CD8-positive, alpha-beta memory T cell (primary cell): Measurements from ENCODE around the gene ULK4. TPM values are rescaled to one million over a fixed set of nuclear protein-coding genes. Genes with fewer than 3 reads are reported as not detected.
A peak's percentile ranks its signal among the peaks of the same experiment; 100 is the strongest.

Source experiments
- CTCF ChIA-PET: fragments of 350-600 bp; sonication (Branson Sonifier 250); formaldehyde crosslinking; loops from one replicate; lab custom pipeline; 2021; ENCODE audit warnings: antibody characterized with exemption; lab: Charles Lee
- POLR2A ChIA-PET: fragments of 350-600 bp; sonication (Branson Sonifier 250); formaldehyde crosslinking; loops from one replicate; lab custom pipeline; 2021; ENCODE audit warnings: antibody characterized with exemption; lab: Charles Lee
- DNase-seq, 5 donors: peaks; one replicate each; pipeline versions ENCODE4 v3.0.0 to v3.0.0-alpha.2; 2020 to 2022; ENCODE audit warnings: mixed read lengths in 1 of 5
- H3K27ac ChIP-seq: one replicate; pipeline ENCODE4 v1.7.0; 2013; ENCODE audit warnings: low read depth, mild to moderate bottlenecking, low read length, moderate library complexity
- H3K27me3 ChIP-seq: 2 replicates; pipeline ENCODE4 v1.7.0; 2013; ENCODE audit warnings: low read length, mild to moderate bottlenecking; ENCODE audit not compliant: insufficient read depth, poor library complexity, severe bottlenecking
- H3K36me3 ChIP-seq: 2 replicates; pipeline ENCODE4 v1.7.0; 2013; ENCODE audit warnings: mild to moderate bottlenecking, low read length, moderate library complexity; ENCODE audit not compliant: insufficient read depth
- H3K4me1 ChIP-seq: 2 replicates; pipeline ENCODE4 v1.7.0; 2013; ENCODE audit warnings: mild to moderate bottlenecking, low read length, moderate library complexity; ENCODE audit not compliant: insufficient read depth
- H3K4me3 ChIP-seq: 2 replicates; pipeline ENCODE4 v1.7.0; 2013; ENCODE audit warnings: mild to moderate bottlenecking, low read length
- H3K9me3 ChIP-seq: 2 replicates; pipeline ENCODE4 v1.7.0; 2013; ENCODE audit warnings: mild to moderate bottlenecking, low read length
- H3K27ac Mint-ChIP-seq, 8 donors: one replicate each; pipeline ENCODE4 v1.8.0; 2020 to 2021; ENCODE audit warnings: mixed read lengths in 8 of 8, mild to moderate bottlenecking in 6 of 8, inconsistent platforms in 3 of 8, moderate library complexity in 3 of 8
- H3K27me3 Mint-ChIP-seq, 2 donors: one replicate each; pipeline ENCODE4 v1.8.0; 2020 to 2021; ENCODE audit warnings: mixed read lengths in 2 of 2, mild to moderate bottlenecking in 1 of 2, moderate library complexity in 1 of 2
- H3K36me3 Mint-ChIP-seq, 3 donors: one replicate each; pipeline ENCODE4 v1.8.0; 2020 to 2021; ENCODE audit warnings: mixed read lengths in 3 of 3, inconsistent platforms in 1 of 3, mild to moderate bottlenecking in 1 of 3
- H3K4me1 Mint-ChIP-seq, 3 donors: one replicate each; pipeline ENCODE4 v1.8.0; 2020 to 2021; ENCODE audit warnings: mixed read lengths in 3 of 3, inconsistent platforms in 1 of 3, mild to moderate bottlenecking in 1 of 3
- H3K4me3 Mint-ChIP-seq, 7 donors: one replicate each; pipeline ENCODE4 v1.8.0; 2020 to 2021; ENCODE audit warnings: mixed read lengths in 7 of 7, mild to moderate bottlenecking in 6 of 7, moderate library complexity in 4 of 7, inconsistent platforms in 2 of 7
- H3K9me3 Mint-ChIP-seq, 5 donors: one replicate each; pipeline ENCODE4 v1.8.0; 2020 to 2022; ENCODE audit warnings: mixed read lengths in 5 of 5, mild to moderate bottlenecking in 3 of 5, moderate library complexity in 2 of 5, inconsistent platforms in 1 of 5
- polyA plus RNA-seq: library from polyadenylated mRNA; unstranded; fragments of 300-500 nt; fragmentation: Illumina TruSeq; gene quantifications from one replicate; pipeline ENCODE4 v1.2.3, GENCODE V29; 2021
- total RNA-seq, 2 experiments: library from RNA; stranded (reverse); gene quantifications; one replicate each; pipeline ENCODE4 v1.2.3, GENCODE V29; 2021

ULK4 gene
- total and polyA plus RNA-seq, 3 experiments from 2014 or later = 10.4 to 12.7 (median 12.3) TPM

DNA sequence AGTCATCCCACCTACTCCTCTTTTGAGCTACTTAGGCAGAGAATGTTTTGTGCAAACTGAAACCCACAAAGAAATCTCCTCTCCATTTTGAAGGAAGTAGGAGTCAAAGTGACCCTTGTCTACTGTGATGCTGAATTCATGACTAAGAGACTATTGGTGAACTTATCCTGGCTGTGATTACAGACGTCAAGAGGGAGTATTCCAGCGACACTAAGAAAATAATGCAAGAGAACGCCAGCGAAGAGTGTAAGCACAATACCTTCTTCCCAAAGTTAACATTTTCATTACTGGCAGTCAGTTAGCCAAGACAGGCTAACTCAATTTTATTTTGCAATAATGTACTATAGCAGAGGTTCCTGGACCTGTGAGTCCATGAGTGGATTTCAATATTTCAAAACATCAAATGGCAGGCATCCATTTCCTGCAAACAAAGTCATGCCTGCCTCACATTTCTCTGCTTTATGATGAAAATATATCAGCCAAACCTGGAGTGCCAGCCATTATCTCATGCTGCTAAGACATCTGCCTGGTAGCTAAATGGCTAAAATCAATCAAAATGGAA lies 703.6 kb downstream of the ULK4 start:
- H3K27me3 ChIP-seq = no peaks in the 10 kb centered on the region
- ChIA-PET CTCF (no interaction called here), POLR2A (no interaction called here)
- no peak overlapping the region for H3K4me3 ChIP-seq
- H3K27ac ChIP-seq = no peak overlapping the region
- Mint-ChIP-seq H3K27me3 (no peaks in the 10 kb centered on the region), H3K36me3 (peaks cover 3 to 10% (median 3%) of the 10 kb centered on the region in 3 donors), H3K9me3 (peaks cover 0 to 2% (median 0%) of the 10 kb centered on the region in 5 donors), H3K4me3 (no peak overlapping the region), H3K4me1 (no peaks in the 10 kb centered on the region), H3K27ac (no peak overlapping the region)
- H3K9me3 ChIP-seq = no peaks in the 10 kb centered on the region
- no peak for DNase-seq
- H3K36me3 ChIP-seq = no peaks in the 10 kb centered on the region
- no peaks in the 10 kb centered on the region for H3K4me1 ChIP-seq

DNA sequence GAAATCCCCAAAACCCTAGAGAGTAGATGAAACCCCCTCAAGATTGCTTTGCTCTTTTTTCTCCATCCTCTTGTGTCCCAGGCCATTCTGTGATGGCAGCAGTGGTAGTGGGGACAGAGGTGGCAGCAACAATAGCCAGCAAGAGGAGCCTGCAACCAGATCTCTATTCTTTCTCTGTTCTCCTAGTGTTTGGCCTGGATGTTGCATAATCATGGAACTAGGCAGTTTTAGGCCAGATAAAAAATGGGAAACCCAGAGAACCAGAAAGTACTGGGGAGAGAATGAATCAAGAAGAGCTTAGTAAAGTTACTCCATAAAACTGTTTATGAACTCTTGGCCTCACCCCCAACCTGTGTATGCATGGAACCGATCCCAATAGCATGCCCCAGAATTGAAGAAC lies 710.3 kb downstream of the ULK4 start:
- H3K4me3 ChIP-seq = no peak overlapping the region
- H3K27me3 ChIP-seq = no peaks in the 10 kb centered on the region
- no peak overlapping the region for H3K4me3 Mint-ChIP-seq
- no peak for DNase-seq
- peaks cover 0 to 19% (median 6%) of the 10 kb centered on the region in 3 donors for H3K36me3 Mint-ChIP-seq
- no peaks in the 10 kb centered on the region for H3K27me3 Mint-ChIP-seq
- H3K27ac Mint-ChIP-seq = no peak overlapping the region
- CTCF ChIA-PET = no interaction called here
- H3K9me3 Mint-ChIP-seq = peaks cover 0 to 2% (median 0%) of the 10 kb centered on the region in 5 donors
- no peaks in the 10 kb centered on the region for H3K9me3 ChIP-seq
- H3K27ac ChIP-seq = no peak overlapping the region
- POLR2A ChIA-PET = no interaction called here
- H3K4me1 ChIP-seq = no peaks in the 10 kb centered on the region
- H3K4me1 Mint-ChIP-seq = no peaks in the 10 kb centered on the region
- H3K36me3 ChIP-seq = no peaks in the 10 kb centered on the region

DNA sequence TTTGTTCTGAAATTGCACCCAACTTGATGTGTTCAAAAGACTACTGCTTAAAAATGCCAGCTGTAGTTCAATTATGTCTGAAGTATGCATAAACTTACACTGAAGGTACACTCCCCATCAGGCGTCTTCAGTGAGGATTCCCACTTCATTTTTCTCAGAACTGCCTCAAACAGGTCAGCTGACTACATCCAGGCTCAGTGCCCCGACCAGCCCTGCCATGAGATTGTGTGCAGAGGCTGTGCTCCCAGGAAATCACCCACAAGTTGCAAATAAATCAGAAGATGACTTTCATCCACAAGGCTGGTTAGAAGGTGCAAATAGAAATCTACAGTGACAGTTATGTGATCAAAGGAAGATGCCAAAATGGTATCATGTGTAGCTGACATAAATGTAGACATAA lies 711.1 kb downstream of the ULK4 start:
- ChIA-PET POLR2A (no interaction called here), CTCF (no interaction called here)
- no peaks in the 10 kb centered on the region for H3K36me3 ChIP-seq
- peaks cover 0 to 2% (median 0%) of the 10 kb centered on the region in 5 donors for H3K9me3 Mint-ChIP-seq
- H3K4me3 ChIP-seq = no peak overlapping the region
- no peaks in the 10 kb centered on the region for H3K4me1 ChIP-seq
- H3K9me3 ChIP-seq = no peaks in the 10 kb centered on the region
- no peak for DNase-seq
- no peak overlapping the region for H3K27ac Mint-ChIP-seq
- H3K27me3 ChIP-seq = no peaks in the 10 kb centered on the region
- H3K27ac ChIP-seq = no peak overlapping the region
- H3K4me3 Mint-ChIP-seq = no peak overlapping the region
- H3K4me1 Mint-ChIP-seq = no peaks in the 10 kb centered on the region
- H3K36me3 Mint-ChIP-seq = peaks cover 0 to 19% (median 9%) of the 10 kb centered on the region in 3 donors
- H3K27me3 Mint-ChIP-seq = no peaks in the 10 kb centered on the region

DNA sequence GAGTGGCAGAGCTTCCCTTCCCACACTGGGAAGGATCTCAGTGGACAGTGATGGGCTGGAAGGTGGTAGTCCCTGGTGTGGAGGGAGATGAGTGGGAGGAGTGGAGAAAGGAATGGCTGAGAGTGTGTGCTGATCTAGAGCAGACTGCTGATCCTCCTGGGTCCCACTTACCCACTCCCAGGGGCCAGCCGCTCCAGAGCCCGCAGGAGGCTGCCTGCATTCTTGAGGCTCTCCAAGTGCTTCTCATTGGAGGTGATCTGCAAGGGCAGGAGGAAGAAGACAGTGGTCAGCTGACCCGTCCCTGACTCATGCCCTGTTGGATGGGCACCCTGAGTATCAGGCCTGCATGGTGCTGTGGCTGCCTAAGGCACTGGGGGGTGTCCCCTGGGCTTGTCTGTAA lies 712.6 kb downstream of the ULK4 start:
- Histone ChIP-seq H3K9me3 (no peaks in the 10 kb centered on the region), H3K4me1 (no peaks in the 10 kb centered on the region), H3K27me3 (no peaks in the 10 kb centered on the region), H3K36me3 (no peaks in the 10 kb centered on the region), H3K27ac (no peak overlapping the region), H3K4me3 (no peak overlapping the region)
- H3K4me3 Mint-ChIP-seq = no peak overlapping the region
- peaks cover 0 to 2% (median 0%) of the 10 kb centered on the region in 5 donors for H3K9me3 Mint-ChIP-seq
- H3K27ac Mint-ChIP-seq = no peak overlapping the region
- POLR2A ChIA-PET = no interaction called here
- H3K27me3 Mint-ChIP-seq = no peaks in the 10 kb centered on the region
- no peak for DNase-seq
- CTCF ChIA-PET = no interaction called here
- peaks cover 9 to 19% (median 9%) of the 10 kb centered on the region in 3 donors for H3K36me3 Mint-ChIP-seq
- H3K4me1 Mint-ChIP-seq = no peaks in the 10 kb centered on the region

DNA sequence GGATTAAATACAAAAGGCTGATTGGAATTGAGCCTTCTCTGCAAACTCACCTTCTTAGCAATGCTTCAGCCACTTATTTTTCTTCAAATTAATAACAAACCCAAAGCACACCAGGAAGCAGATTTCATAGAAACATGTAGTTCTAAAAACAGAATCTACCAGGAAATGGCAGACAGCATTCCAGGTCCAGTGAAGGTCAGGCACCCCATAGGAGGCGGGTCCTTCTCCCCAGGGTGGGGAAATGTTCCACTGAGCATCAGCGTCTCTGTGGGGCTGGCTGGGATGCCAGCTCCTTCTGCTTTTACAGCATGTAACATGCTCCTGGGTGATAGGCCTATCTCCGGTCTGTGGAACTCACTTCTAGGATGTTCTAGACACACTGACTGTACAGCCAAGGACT lies 713.4 kb downstream of the ULK4 start:
- Histone ChIP-seq H3K27ac (no peak overlapping the region), H3K9me3 (no peaks in the 10 kb centered on the region), H3K4me1 (no peaks in the 10 kb centered on the region), H3K36me3 (no peaks in the 10 kb centered on the region), H3K4me3 (no peak overlapping the region), H3K27me3 (no peaks in the 10 kb centered on the region)
- Mint-ChIP-seq H3K4me1 (no peaks in the 10 kb centered on the region), H3K4me3 (no peak overlapping the region), H3K9me3 (peaks cover 0 to under 1% (median 0%) of the 10 kb centered on the region in 5 donors), H3K27me3 (no peaks in the 10 kb centered on the region), H3K36me3 (peaks cover 9 to 13% (median 9%) of the 10 kb centered on the region in 3 donors), H3K27ac (peak overlapping the region in 1 of 8 donors; percentile 65)
- ChIA-PET CTCF (no interaction called here), POLR2A (no interaction called here)
- DNase-seq = no peak

DNA sequence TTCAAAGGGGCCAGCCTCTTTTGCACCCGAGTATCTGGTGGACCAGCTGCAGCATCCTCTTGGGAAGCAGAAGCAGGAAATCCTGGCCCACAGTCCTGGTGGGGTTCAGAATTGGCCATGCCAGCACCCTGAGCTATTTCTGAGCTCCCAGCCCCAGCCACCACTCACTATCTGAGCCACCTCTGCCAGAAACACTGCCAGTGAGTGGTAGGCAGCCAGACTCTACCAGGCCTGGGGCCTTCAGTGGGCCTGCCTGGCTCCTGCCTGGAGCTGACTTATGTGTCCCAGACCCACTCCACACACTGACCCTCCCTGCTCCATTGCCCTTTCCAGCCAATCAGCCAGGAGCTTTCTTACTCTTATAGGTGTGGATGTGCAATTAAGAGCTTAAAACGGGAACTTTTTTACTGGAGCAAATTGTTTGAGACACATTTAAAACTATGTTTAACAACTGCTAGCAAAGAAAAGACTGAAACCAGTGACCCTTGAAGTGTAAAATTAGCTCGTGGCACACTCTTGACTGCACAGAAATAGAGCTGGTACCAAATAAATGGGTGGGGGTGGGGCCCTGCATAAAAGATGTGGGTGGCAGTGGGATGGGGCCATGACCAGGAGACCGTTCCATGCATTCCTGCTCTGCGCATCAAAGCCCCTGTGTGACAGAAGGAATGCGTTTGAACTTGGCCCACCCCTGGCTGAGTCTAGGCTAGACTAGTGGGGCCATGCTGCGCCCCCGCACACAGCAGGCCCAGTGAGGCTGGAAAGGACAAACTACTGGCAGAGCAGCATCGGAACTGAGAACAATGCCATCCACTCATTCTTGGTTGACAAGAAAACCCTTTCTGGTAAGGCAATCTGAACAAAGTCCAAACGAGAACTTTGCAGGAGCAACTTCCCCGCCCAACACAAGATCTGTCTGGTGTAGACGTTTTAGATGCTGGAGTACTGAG lies 714.6 kb downstream of the ULK4 start:
- no peaks in the 10 kb centered on the region for H3K9me3 ChIP-seq
- no peaks in the 10 kb centered on the region for H3K36me3 ChIP-seq
- Mint-ChIP-seq H3K9me3 (no peaks in the 10 kb centered on the region), H3K4me3 (no peak overlapping the region), H3K27ac (peak overlapping the region in 1 of 8 donors; percentile 87), H3K36me3 (peaks cover 7 to 9% (median 9%) of the 10 kb centered on the region in 3 donors), H3K4me1 (no peaks in the 10 kb centered on the region), H3K27me3 (no peaks in the 10 kb centered on the region)
- no peak overlapping the region for H3K4me3 ChIP-seq
- no peaks in the 10 kb centered on the region for H3K4me1 ChIP-seq
- H3K27ac ChIP-seq = no peak overlapping the region
- no peak for DNase-seq
- CTCF ChIA-PET = interaction anchor here (0.7 kb wide), 1 partner anchor 34 kb away, joined by 3 read pairs; no protein-coding TSS in a partner anchor
- no peaks in the 10 kb centered on the region for H3K27me3 ChIP-seq
- POLR2A ChIA-PET = no interaction called here

DNA sequence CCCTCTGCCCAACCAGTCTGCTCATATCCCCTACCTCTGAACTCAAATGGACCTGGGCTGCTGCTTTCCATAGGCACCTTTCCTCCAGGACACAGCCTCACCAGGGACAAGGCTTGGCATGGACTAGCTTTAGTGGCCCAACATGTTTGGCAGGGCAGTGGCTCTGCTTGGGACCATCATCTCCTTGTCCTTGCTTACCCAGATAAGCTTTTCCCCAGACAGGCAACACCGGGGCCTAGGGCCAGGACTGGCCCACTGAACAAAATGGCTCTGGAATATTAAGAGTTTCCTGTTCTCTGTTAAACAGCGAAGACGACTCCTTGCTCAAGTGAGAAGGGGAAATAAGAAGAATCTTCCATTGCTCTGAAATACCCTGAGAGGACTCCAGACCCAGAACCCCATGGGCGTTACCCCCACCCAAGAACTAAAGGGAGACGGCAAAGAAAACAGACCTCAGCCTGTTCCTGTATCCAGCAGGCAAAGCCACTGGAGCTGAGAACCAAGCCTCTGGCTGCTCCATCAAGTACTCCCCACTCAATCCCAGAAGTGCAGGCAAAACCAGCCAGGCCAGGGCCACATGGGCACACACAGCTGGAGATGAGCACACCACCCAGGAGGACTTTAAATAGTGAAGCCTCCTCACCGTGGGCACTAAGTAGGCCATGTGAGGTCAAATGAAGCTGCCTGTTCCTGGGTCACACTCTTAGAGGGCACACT lies 717.1 kb downstream of the ULK4 start:
- CTCF ChIA-PET = interaction anchor here (1.5 kb wide), 1 partner anchor 49 kb away, joined by 4 read pairs; no protein-coding TSS in a partner anchor
- H3K4me3 ChIP-seq = no peak overlapping the region

More for the DNA sequence above, 717.1 kb downstream of the ULK4 start:
- H3K9me3 Mint-ChIP-seq = no peaks in the 10 kb centered on the region
- DNase-seq = no peak
- H3K36me3 Mint-ChIP-seq = peaks cover 0 to 32% (median 9%) of the 10 kb centered on the region in 3 donors
- Histone ChIP-seq H3K27me3 (no peaks in the 10 kb centered on the region), H3K9me3 (no peaks in the 10 kb centered on the region), H3K27ac (no peak overlapping the region), H3K4me1 (no peaks in the 10 kb centered on the region), H3K36me3 (no peaks in the 10 kb centered on the region)
- no peak overlapping the region for H3K4me3 Mint-ChIP-seq
- no peaks in the 10 kb centered on the region for H3K27me3 Mint-ChIP-seq
- H3K4me1 Mint-ChIP-seq = no peaks in the 10 kb centered on the region
- POLR2A ChIA-PET = interaction anchor here (1.3 kb wide), 1 partner anchor 45 kb away, joined by 6 read pairs; the partner anchor contains the start of gene CTNNB1
- H3K27ac Mint-ChIP-seq = peak overlapping the region in 5 of 8 donors; percentile 10 to 80 (median 35)
